ENCODE data around the gene APOA5. TPM values are rescaled to one million over a fixed set of nuclear protein-coding genes. Genes with fewer than 3 reads are reported as not detected.

Gene APOA5
- total RNA-seq, 5 donors from 2014 or later (not counting 1 experiment from before 2014, with no cell fraction given) = 0.19 to 0.85 TPM; not detected in 3

DNA sequence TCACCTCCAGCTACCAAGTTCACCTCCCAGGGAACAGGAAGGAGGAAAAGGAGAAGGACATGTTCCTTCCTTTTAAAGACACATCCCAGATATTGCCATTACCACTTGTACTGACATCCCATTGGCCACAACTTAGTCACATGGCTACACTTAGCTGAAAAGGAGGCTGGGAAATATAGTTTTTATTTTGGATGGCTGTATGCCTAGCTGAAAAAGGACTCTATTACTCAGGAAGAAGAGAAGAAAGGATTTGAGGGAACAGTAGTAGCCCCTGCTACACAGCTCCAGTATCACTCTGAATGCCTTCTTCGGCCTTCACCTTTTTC is 2.1 kb upstream of the APOA5 start:
- Histone ChIP-seq H3K36me3 (ENCODE audit: control insufficient read depth in 2 of 2, extremely low read depth in 1 of 2, insufficient read depth in 1 of 2, low read length in 1 of 2) (no peaks in the 10 kb centered on the region), H3K27ac (ENCODE audit: low read length) (no peak overlapping the region), H3K4me1 (ENCODE audit: control insufficient read depth in 1 of 2, extremely low read depth in 1 of 2, insufficient read depth in 2 of 2, low read length in 2 of 2) (peaks cover 0 to 16% of the 10 kb centered on the region in 2 experiments), H3K9me3 (no peaks in the 10 kb centered on the region), H3K27me3 (replicated peaks in 1 of 2; ENCODE audit: control insufficient read depth in 2 of 2, extremely low read depth in 1 of 2, insufficient read depth in 2 of 2, low read length in 1 of 2) (peaks cover 0 to 11% of the 10 kb centered on the region in 2 experiments), H3K4me3 (ENCODE audit: control insufficient read depth in 1 of 2, extremely low read depth in 1 of 2, low read length in 1 of 2) (no peak overlapping the region)
- H3K27me3 Mint-ChIP-seq = peaks cover 0 to 4% of the 10 kb centered on the region in 2 donors
- ATAC-seq (replicated peaks in 1 of 4) (peak in 1 of 4 experiments; percentile 31), DNase-seq (no peak)
- H3K4me3 Mint-ChIP-seq = no peak overlapping the region
- no peak overlapping the region for H3K27ac Mint-ChIP-seq
- WGBS (ENCODE audit: insufficient coverage) = 100% methylated on average over 1 of the region's 1 CpG
- peaks cover 11 to 15% (median 13%) of the 10 kb centered on the region in 3 donors for H3K4me1 Mint-ChIP-seq
- ChIA-PET POLR2A (interaction anchor here in 1 of 2 donors (0.6 kb wide), 1 partner anchor 323 kb away, joined by 5 read pairs; no protein-coding TSS in a partner anchor), CTCF (interaction anchor here in 1 of 2 donors (0.6 to 1.6 kb wide), 3 partner anchors 306 to 448 kb away, joined by 3 to 5 read pairs (median 5); no protein-coding TSS in a partner anchor)
- H3K36me3 Mint-ChIP-seq = no peaks in the 10 kb centered on the region
- no peaks in the 10 kb centered on the region for H3K9me3 Mint-ChIP-seq

DNA sequence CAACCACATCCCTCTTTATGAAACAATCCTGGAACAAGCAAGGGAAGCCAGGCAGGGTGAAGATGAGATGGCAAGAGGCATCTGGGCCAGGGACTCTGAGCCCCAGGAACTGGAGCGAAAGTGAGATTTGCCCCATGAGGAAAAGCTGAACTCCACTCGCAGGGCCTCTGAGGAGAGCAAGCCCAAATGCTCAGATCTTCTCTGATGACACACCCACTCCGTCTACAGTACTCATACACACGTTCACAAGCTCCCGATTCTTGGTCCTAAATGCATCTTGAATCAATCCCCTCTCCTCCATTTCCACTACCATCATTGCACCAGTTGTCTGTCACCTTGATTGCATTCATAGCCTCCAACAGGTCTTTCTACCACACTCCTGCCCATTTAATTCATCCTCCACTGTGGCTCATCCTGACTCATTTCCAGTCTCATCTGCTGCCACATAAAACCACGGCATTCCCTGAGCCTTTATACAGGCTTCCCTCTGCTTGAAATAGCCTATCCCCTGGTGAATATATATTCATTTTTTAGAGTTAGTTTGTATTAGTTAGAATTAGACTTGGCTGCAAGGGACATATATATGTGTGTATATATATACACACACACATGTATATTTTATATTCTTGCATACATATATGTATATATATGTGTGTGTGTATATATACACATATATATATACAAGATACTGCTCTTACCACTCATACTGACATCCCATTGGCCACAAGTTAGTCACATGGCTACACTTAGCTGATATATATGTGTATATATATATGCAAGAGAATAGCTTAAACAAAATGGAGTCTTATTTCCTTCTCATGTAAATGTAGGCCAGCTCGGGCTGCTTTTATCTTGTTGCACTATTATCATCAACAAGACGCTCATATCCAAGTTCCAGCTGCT is 1.4 kb upstream of the APOA5 start:
- H3K4me3 Mint-ChIP-seq = no peak overlapping the region
- POLR2A ChIA-PET = interaction anchor here in 1 of 2 donors (0.6 kb wide), 1 partner anchor 324 kb away, joined by 5 read pairs; no protein-coding TSS in a partner anchor

DNA sequence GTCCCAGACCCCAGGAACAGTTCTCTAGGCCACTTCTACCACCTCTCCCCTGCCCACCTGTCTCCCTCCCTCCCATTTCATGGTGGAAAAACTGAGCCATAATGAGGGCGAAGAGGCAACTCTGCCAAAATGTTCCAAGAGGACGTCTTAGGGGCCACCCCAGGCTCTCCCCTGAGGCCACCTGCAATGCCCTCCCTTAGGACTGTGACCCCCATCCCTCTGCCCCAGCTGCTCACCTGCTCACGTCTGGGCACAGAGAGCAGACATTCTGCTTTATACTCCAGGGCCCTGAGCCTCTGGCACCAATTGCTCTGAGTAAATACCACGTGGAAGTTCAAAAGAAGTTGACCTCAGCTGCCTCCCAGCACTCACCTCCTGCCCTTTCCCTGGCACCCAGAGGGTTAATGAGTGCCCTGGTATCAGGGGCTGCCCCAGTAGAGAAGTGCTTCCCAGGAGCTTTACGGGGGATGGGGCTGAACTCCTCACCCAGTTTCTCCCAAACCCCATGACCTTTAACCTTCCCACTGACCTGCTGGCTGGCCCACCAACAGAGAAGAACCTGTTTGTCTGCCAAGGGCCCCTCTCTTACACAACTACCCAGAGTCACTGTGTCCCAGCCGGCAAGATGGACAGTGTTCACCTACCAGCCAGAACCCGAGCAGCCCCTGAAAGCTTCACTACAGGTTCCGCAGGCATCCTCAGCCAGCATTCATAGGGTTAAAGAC is 627 bp upstream of the APOA5 start:
- Mint-ChIP-seq H3K27me3 (peaks cover 0 to 4% of the 10 kb centered on the region in 2 donors), H3K36me3 (no peaks in the 10 kb centered on the region), H3K4me1 (peaks cover 21 to 25% (median 23%) of the 10 kb centered on the region in 3 donors), H3K9me3 (no peaks in the 10 kb centered on the region), H3K4me3 (no peak overlapping the region), H3K27ac (no peak overlapping the region)
- ChIA-PET CTCF (interaction anchor here (1.2 to 3.0 kb wide), 5 partner anchors 44 to 313 kb away, joined by 3 to 38 read pairs (median 5); no protein-coding TSS in a partner anchor), POLR2A (interaction anchor here in 1 of 2 donors (1.5 kb wide), 1 partner anchor 43 kb away, joined by 3 read pairs; no protein-coding TSS in a partner anchor)
- WGBS (ENCODE audit: insufficient coverage) = 85% methylated on average over 5 of the region's 8 CpGs
- H3K27ac ChIP-seq (ENCODE audit: low read length) = no peak overlapping the region
- ATAC-seq (replicated peaks in 1 of 4) = no peak
- H3K4me3 ChIP-seq (ENCODE audit: control insufficient read depth in 1 of 2, extremely low read depth in 1 of 2, low read length in 1 of 2) = no peak overlapping the region
- H3K36me3 ChIP-seq (ENCODE audit: control insufficient read depth in 2 of 2, extremely low read depth in 1 of 2, insufficient read depth in 1 of 2, low read length in 1 of 2) = no peaks in the 10 kb centered on the region
- peaks cover 1 to 26% of the 10 kb centered on the region in 2 experiments for H3K4me1 ChIP-seq (ENCODE audit: control insufficient read depth in 1 of 2, extremely low read depth in 1 of 2, insufficient read depth in 2 of 2, low read length in 2 of 2)
- H3K9me3 ChIP-seq = no peaks in the 10 kb centered on the region
- H3K27me3 ChIP-seq (replicated peaks in 1 of 2; ENCODE audit: control insufficient read depth in 2 of 2, extremely low read depth in 1 of 2, insufficient read depth in 2 of 2, low read length in 1 of 2) = peaks cover 0 to 11% of the 10 kb centered on the region in 2 experiments
- no peak for DNase-seq

More for the DNA sequence above, 1.4 kb upstream of the APOA5 start:
- Histone ChIP-seq H3K4me1 (ENCODE audit: control insufficient read depth in 1 of 2, extremely low read depth in 1 of 2, insufficient read depth in 2 of 2, low read length in 2 of 2) (peaks cover 0 to 23% of the 10 kb centered on the region in 2 experiments), H3K4me3 (ENCODE audit: control insufficient read depth in 1 of 2, extremely low read depth in 1 of 2, low read length in 1 of 2) (no peak overlapping the region), H3K27me3 (replicated peaks in 1 of 2; ENCODE audit: control insufficient read depth in 2 of 2, extremely low read depth in 1 of 2, insufficient read depth in 2 of 2, low read length in 1 of 2) (peaks cover 0 to 11% of the 10 kb centered on the region in 2 experiments), H3K9me3 (no peaks in the 10 kb centered on the region), H3K27ac (ENCODE audit: low read length) (no peak overlapping the region), H3K36me3 (ENCODE audit: control insufficient read depth in 2 of 2, extremely low read depth in 1 of 2, insufficient read depth in 1 of 2, low read length in 1 of 2) (no peaks in the 10 kb centered on the region)
- Mint-ChIP-seq H3K27ac (no peak overlapping the region), H3K9me3 (no peaks in the 10 kb centered on the region), H3K27me3 (peaks cover 0 to 4% of the 10 kb centered on the region in 2 donors), H3K4me1 (peaks cover 17 to 21% (median 19%) of the 10 kb centered on the region in 3 donors), H3K36me3 (no peaks in the 10 kb centered on the region)
- DNase-seq (no peak), ATAC-seq (replicated peaks in 1 of 4) (no peak)
- CTCF ChIA-PET = interaction anchor here (0.6 to 1.6 kb wide), 4 partner anchors 43 to 448 kb away, joined by 3 to 5 read pairs (median 4); no protein-coding TSS in a partner anchor
- 95% methylated on average over 5 of the region's 8 CpGs for WGBS (ENCODE audit: insufficient coverage)

DNA sequence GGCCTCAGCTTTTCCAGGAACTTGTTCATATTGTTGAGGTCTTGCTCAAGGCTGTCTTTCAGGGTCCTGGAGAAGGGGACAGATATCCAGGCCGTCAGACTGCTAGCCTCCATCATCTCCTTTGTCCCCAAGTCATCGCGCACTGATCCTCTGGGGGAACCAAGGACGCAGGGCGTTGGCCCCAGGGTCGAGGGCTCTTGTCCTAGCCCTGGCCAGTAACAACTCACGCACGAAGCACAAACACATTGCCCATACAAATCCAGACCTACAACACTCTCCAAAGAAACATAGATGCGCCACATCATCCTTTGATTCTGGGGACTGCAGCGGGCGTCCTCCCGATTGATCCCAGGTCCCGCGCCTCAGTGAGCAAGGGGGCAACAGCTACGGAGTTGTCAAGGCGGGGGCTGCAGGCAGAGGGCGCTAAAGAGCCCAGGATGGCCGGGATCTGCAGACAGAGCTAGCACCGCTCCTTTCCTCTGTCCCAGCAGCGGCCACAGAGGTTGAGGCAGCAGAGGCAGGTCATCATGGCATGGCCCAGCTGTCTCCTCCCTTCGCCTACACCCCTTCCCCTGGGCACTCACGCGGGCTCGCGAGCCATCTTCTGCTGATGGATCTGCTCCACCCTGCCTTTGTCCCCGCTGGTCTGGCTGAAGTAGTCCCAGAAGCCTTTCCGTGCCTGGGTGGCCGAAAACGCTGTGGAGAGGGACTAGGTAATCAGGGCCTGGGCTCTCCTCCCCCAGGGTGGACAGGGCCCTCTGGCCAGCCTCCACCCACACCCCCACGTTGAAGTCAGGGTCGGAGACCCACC is 472 bp downstream of the APOA5 start:
- Histone ChIP-seq H3K9me3 (no peaks in the 10 kb centered on the region), H3K4me3 (ENCODE audit: control insufficient read depth in 1 of 2, extremely low read depth in 1 of 2, low read length in 1 of 2) (peak overlapping the region in 1 of 2 donors; percentile 40), H3K4me1 (ENCODE audit: control insufficient read depth in 1 of 2, extremely low read depth in 1 of 2, insufficient read depth in 2 of 2, low read length in 2 of 2) (peaks cover 9 to 36% of the 10 kb centered on the region in 2 experiments), H3K36me3 (ENCODE audit: control insufficient read depth in 2 of 2, extremely low read depth in 1 of 2, insufficient read depth in 1 of 2, low read length in 1 of 2) (peaks cover 0 to 6% of the 10 kb centered on the region in 2 donors), H3K27ac (ENCODE audit: low read length) (no peak overlapping the region), H3K27me3 (replicated peaks in 1 of 2; ENCODE audit: control insufficient read depth in 2 of 2, extremely low read depth in 1 of 2, insufficient read depth in 2 of 2, low read length in 1 of 2) (peaks cover 0 to 11% of the 10 kb centered on the region in 2 experiments)
- ATAC-seq (replicated peaks in 1 of 4) (peak; percentile 42 to 62 (median 52)), DNase-seq (peak; percentile 16 to 84 (median 68))
- Mint-ChIP-seq H3K27ac (peak overlapping the region in 1 of 2 donors; percentile 16), H3K27me3 (peaks cover 0 to 4% of the 10 kb centered on the region in 2 donors), H3K4me3 (peak overlapping the region in 2 of 3 donors; percentile 31 to 41), H3K4me1 (peaks cover 32 to 36% (median 34%) of the 10 kb centered on the region in 3 donors), H3K9me3 (no peaks in the 10 kb centered on the region), H3K36me3 (peaks cover 8% of the 10 kb centered on the region)
- POLR2A ChIA-PET = interaction anchor here (0.7 to 1.5 kb wide), 2 partner anchors 45 to 286 kb away, joined by 3 read pairs; no protein-coding TSS in a partner anchor
- CTCF ChIA-PET = interaction anchor here (0.5 to 3.0 kb wide), 20 partner anchors 11 to 439 kb away, joined by 3 to 38 read pairs (median 4); partner anchors contain the start of gene SIDT2 (in 1 of the 2)
- WGBS (ENCODE audit: insufficient coverage) = 34% methylated on average over 30 of the region's 31 CpGs

DNA sequence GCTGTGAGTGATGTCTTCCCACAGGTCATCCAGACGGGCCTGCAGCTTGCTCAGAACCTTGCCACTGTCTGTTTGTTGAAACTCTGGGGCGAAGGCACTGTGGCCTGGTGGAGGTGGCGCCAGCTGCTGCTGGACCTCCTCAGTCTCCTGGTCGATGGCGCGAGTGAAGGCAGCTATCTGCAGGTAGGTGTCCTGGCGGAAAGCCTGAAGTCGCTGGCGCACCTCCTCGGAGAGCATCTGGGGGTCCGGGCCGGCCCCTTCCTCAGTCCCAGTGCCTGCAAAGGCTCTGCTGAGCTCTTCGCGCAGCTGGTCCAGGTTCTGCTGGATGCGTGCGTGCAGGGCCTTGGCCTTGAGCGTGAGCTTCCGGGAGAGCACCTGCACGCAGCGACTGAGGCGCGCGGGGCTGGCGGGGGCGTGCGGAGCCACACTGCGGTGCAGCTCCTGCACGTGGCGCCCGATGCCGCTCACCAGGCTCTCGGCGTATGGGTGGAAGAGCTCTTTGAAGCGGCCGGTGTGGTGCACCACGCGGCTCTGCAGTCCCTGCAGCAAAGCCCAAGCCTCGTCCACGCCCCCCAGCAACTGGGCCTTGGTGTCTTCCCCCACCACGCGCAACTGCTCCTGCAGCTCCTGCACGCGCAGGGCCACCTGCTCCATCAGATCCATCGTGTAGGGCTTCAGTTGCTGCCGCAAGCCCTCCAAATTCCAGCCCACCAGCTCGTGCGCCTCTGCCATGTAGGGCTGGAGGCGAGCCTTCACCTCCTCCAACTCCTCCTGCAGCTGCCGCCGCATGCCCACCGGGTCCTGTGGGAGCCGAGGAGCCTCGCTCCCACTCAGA is 1.3 kb downstream of the APOA5 start:
- no peak for DNase-seq
- ChIA-PET CTCF (interaction anchor here (0.5 to 3.0 kb wide), 24 partner anchors 9 to 476 kb away, joined by 3 to 38 read pairs (median 4); partner anchors contain the start of gene SIDT2 (in 1 of the 2)), POLR2A (no interaction called here)
- H3K4me3 ChIP-seq (ENCODE audit: control insufficient read depth in 1 of 2, extremely low read depth in 1 of 2, low read length in 1 of 2) = no peak overlapping the region
- peaks cover 9 to 37% of the 10 kb centered on the region in 2 experiments for H3K4me1 ChIP-seq (ENCODE audit: control insufficient read depth in 1 of 2, extremely low read depth in 1 of 2, insufficient read depth in 2 of 2, low read length in 2 of 2)
- H3K36me3 Mint-ChIP-seq = peaks cover 16% of the 10 kb centered on the region
- no peaks in the 10 kb centered on the region for H3K9me3 ChIP-seq
- peak overlapping the region in 1 of 2 donors; percentile 16 for H3K27ac Mint-ChIP-seq
- ATAC-seq (replicated peaks in 1 of 4) = no peak
- peaks cover 0 to 11% of the 10 kb centered on the region in 2 experiments for H3K27me3 ChIP-seq (replicated peaks in 1 of 2; ENCODE audit: control insufficient read depth in 2 of 2, extremely low read depth in 1 of 2, insufficient read depth in 2 of 2, low read length in 1 of 2)
- peaks cover 0 to 14% of the 10 kb centered on the region in 2 donors for H3K36me3 ChIP-seq (ENCODE audit: control insufficient read depth in 2 of 2, extremely low read depth in 1 of 2, insufficient read depth in 1 of 2, low read length in 1 of 2)
- peaks cover 37 to 44% (median 42%) of the 10 kb centered on the region in 3 donors for H3K4me1 Mint-ChIP-seq
- peaks cover 0 to 4% of the 10 kb centered on the region in 2 donors for H3K27me3 Mint-ChIP-seq
- WGBS (ENCODE audit: insufficient coverage) = 85% methylated on average over 48 of the region's 53 CpGs
- H3K4me3 Mint-ChIP-seq = peak overlapping the region in 1 of 3 donors; percentile 41
- no peaks in the 10 kb centered on the region for H3K9me3 Mint-ChIP-seq
- no peak overlapping the region for H3K27ac ChIP-seq (ENCODE audit: low read length)

Measured in T-cell (primary cell).